ENCODE measurements around the gene MED13L. TPM values are rescaled to one million over a fixed set of nuclear protein-coding genes. Genes with fewer than 3 reads are reported as not detected.

Gene MED13L
- total RNA-seq, 1 donor from 2014 or later, result 117 TPM

DNA sequence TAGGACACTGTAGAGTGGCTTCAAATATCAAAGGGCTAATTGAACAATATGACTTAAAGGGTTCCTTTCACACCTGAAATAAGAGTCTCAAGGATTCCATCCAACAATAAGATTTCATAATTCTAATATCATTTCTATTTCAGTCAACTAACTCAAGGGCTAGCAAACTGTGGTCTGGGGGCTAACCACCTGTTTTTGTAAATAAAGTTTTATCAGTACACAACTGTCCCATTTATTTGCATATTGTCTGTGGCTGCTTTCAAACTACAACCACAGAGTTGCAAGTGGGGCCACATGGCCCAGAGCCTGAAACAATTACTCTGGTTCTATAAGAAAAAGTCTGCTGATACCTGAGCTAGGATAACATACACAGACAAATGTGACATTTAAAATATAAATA is 29.1 kb downstream of the MED13L start:
- Histone ChIP-seq H3K36me3 (no peaks in the 10 kb centered on the region), H3K4me3 (no peak overlapping the region), H3K27me3 (no peaks in the 10 kb centered on the region), H3K4me1 (peaks cover 9 to 25% of the 10 kb centered on the region in 2 donors), H3K27ac (no peak overlapping the region), H3K9me3 (peaks cover 0 to 21% of the 10 kb centered on the region in 2 donors)
- TF ChIP-seq, protein P1, sequence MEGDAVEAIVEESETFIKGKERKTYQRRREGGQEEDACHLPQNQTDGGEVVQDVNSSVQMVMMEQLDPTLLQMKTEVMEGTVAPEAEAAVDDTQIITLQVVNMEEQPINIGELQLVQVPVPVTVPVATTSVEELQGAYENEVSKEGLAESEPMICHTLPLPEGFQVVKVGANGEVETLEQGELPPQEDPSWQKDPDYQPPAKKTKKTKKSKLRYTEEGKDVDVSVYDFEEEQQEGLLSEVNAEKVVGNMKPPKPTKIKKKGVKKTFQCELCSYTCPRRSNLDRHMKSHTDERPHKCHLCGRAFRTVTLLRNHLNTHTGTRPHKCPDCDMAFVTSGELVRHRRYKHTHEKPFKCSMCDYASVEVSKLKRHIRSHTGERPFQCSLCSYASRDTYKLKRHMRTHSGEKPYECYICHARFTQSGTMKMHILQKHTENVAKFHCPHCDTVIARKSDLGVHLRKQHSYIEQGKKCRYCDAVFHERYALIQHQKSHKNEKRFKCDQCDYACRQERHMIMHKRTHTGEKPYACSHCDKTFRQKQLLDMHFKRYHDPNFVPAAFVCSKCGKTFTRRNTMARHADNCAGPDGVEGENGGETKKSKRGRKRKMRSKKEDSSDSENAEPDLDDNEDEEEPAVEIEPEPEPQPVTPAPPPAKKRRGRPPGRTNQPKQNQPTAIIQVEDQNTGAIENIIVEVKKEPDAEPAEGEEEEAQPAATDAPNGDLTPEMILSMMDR (IDR thresholded peaks at IDR 0.05), result no peak
- intact Hi-C loops (cut with DNase I), result no loop called here
- no peak for DNase-seq (ENCODE audit: low spot score in 2 of 2)

DNA sequence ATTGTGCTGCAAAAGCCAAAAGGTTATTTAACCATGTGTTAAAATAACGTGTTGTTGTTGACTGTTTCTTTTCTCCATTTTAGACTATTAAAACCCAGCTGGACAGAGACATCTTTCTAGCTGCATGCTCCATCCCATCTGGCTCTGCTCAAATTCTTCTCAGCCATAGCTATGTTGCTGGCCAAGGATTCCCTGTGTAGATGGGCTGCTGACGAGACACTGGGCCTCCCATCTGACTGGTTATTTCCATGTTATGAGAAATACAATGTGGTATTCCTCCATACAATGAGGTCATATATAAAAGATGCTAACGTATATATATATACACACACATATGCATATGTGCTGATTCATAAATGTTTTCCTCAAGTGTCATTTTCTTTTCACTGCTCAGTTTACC is 30.1 kb downstream of the MED13L start:
- H3K36me3 ChIP-seq, result no peaks in the 10 kb centered on the region
- H3K9me3 ChIP-seq, result peaks cover 0 to 21% of the 10 kb centered on the region in 2 donors
- no peak overlapping the region for H3K4me3 ChIP-seq
- H3K27me3 ChIP-seq, result no peaks in the 10 kb centered on the region
- intact Hi-C loops (cut with DNase I), result no loop called here
- no peak for DNase-seq (ENCODE audit: low spot score in 2 of 2)
- H3K27ac ChIP-seq, result no peak overlapping the region
- TF ChIP-seq, protein P1 (IDR thresholded peaks at IDR 0.05), result no peak
- H3K4me1 ChIP-seq, result peaks cover 9 to 34% of the 10 kb centered on the region in 2 donors

DNA sequence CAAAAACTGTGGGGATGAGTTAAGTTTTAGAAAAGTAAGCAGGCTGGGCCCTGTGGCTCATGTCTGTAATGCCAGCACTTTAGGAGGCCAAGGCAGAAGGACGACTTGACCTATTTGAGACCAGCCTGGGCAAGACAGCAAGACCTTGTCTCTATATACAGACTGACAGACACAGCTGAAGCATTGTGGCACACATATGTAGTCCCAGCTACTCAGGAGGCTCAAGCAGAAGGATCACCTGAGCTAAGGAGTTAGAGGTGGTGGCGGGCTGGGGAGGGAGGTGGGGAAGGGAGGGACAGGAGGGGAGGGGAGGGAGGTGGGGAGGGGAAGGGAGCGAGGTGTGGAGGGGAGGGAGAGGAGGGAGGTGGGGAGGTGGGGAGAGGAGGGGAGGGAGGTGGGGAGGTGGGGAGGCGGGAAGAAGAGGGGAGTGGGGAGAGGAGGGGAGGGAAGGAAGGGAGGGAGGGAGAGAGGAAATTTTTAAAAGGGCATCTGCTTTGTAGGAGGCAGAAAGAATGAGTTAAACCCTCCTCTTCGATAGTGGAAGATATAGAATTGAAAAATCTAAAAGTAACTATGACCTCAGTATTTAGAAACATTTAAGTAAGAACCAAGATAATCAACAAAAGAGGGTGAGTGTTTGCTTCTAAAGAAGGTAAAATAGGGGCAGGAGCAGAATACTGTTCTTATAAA is 30.9 kb downstream of the MED13L start:
- H3K4me1 ChIP-seq, result peaks cover 9 to 38% of the 10 kb centered on the region in 2 donors
- no peaks in the 10 kb centered on the region for H3K27me3 ChIP-seq
- no peak overlapping the region for H3K4me3 ChIP-seq
- no peak overlapping the region for H3K27ac ChIP-seq
- DNase-seq (ENCODE audit: low spot score in 2 of 2), result no peak
- no peaks in the 10 kb centered on the region for H3K36me3 ChIP-seq
- intact Hi-C loops (cut with DNase I), result no loop called here
- peaks cover 0 to 20% of the 10 kb centered on the region in 2 donors for H3K9me3 ChIP-seq
- TF ChIP-seq, protein P1 (IDR thresholded peaks at IDR 0.05), result no peak

DNA sequence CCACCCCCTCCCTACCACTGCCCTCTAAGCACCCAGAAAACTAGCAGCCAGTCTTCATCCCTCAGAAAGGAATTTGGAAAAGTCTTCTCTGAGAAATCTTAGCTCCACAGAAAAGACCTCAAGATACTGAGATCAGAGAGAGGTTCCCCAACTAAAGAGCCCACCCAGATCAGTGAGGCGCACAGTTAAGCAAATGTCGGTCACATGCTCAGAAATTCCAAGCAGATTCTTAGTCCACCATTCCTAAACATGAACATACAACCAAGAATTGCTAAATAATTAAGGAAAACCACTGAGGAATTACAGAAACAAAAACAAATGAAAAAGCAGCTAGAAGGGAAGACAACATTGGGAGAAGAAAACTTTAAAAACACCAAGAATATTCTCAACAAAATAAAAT is 32.3 kb downstream of the MED13L start:
- no peak overlapping the region for H3K4me3 ChIP-seq
- no peaks in the 10 kb centered on the region for H3K27me3 ChIP-seq
- H3K4me1 ChIP-seq, result peaks cover 9 to 38% of the 10 kb centered on the region in 2 donors
- H3K36me3 ChIP-seq, result no peaks in the 10 kb centered on the region
- no peak for DNase-seq (ENCODE audit: low spot score in 2 of 2)
- intact Hi-C loops (cut with DNase I), result no loop called here
- TF ChIP-seq, protein P1 (IDR thresholded peaks at IDR 0.05), result no peak
- H3K27ac ChIP-seq, result no peak overlapping the region
- H3K9me3 ChIP-seq, result peaks cover 0 to 6% of the 10 kb centered on the region in 2 donors

DNA sequence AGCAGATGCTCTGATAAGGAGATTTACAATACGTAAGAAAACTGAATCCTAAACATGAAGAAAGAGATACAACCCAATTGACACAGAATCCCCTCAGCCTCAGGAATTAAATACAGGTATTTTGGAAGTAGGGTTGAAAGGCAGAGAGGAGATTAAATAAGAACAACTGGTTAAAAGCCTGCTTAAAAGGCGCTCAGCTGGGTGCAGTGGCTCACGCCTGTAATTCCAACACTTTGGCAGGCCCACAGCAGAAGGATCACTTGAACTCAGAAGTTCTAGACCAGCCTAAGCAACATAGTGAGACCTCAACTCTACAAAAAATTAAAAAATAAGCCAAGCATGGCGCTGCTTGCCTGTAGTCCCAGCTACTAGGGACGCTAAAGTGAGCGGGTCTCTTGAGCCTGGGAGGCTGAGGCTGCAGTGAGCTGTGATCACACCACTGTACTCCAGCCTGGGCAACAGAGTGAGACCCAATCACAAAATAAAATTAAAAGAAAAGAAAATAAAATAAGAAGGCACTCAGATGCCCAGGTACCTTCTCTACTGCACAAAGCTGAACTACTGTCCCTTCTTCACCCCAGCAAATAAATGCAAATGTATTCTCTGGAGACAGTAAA is 32.9 kb downstream of the MED13L start:
- no peaks in the 10 kb centered on the region for H3K36me3 ChIP-seq
- no peak for DNase-seq (ENCODE audit: low spot score in 2 of 2)
- no peaks in the 10 kb centered on the region for H3K27me3 ChIP-seq
- TF ChIP-seq, protein P1 (IDR thresholded peaks at IDR 0.05), result no peak
- peaks cover 9 to 38% of the 10 kb centered on the region in 2 donors for H3K4me1 ChIP-seq
- H3K9me3 ChIP-seq, result no peaks in the 10 kb centered on the region
- no peak overlapping the region for H3K4me3 ChIP-seq
- intact Hi-C loops (cut with DNase I), result no loop called here
- no peak overlapping the region for H3K27ac ChIP-seq

Data from ascending aorta (tissue), 2 donors.